Mesenchymal stem cell (in vitro differentiated cells and primary cell): ENCODE data around the gene IPP.
"Not testable (repeated sequence)": the region's sequence is repeated elsewhere in the genome, so short reads cannot be mapped to it uniquely, and the experiment has no call there.

Experiments
- DNase-seq: peaks from one replicate; pipeline ENCODE4 v3.0.0-alpha.2; 2013
- H2AFZ ChIP-seq: one replicate; pipeline ENCODE4 v1.6.1; 2013; ENCODE audit warnings: low read depth, mild to moderate bottlenecking, control low read depth, inconsistent platforms, low read length, moderate library complexity
- H2AK5ac ChIP-seq: 2 replicates; pipeline ENCODE4 v1.6.1; 2013; ENCODE audit warnings: low read length, moderate library complexity, mild to moderate bottlenecking, inconsistent platforms; ENCODE audit not compliant: severe bottlenecking
- H2BK120ac ChIP-seq: one replicate; pipeline ENCODE4 v1.6.1; 2013; ENCODE audit warnings: low read depth, mild to moderate bottlenecking, inconsistent platforms, low read length, moderate library complexity
- H2BK12ac ChIP-seq, 2 experiments: one replicate each; pipeline ENCODE4 v1.6.1; 2013; ENCODE audit warnings: inconsistent platforms in 2 of 2, low read length in 2 of 2, mild to moderate bottlenecking in 2 of 2, moderate library complexity in 2 of 2, control low read depth in 1 of 2
- H2BK15ac ChIP-seq: one replicate; pipeline ENCODE4 v1.6.1; 2013; ENCODE audit warnings: mild to moderate bottlenecking, low read depth, inconsistent platforms; ENCODE audit not compliant: poor library complexity, severe bottlenecking
- H2BK5ac ChIP-seq: 2 replicates; pipeline ENCODE4 v1.6.1; 2013; ENCODE audit warnings: low read depth, mild to moderate bottlenecking, low read length, control low read depth, inconsistent platforms; ENCODE audit not compliant: poor library complexity, severe bottlenecking
- H3K14ac ChIP-seq, 2 experiments: one replicate each; pipeline ENCODE4 v1.6.1; 2013; ENCODE audit warnings: inconsistent platforms in 2 of 2, low read length in 2 of 2, control low read depth in 1 of 2, mild to moderate bottlenecking in 1 of 2, moderate library complexity in 1 of 2
- H3K18ac ChIP-seq, 2 experiments: one replicate each; pipeline ENCODE4 v1.6.1; 2013; ENCODE audit warnings: inconsistent platforms in 2 of 2, low read length in 2 of 2, control low read depth in 1 of 2, low read depth in 1 of 2, mild to moderate bottlenecking in 1 of 2
- H3K23ac ChIP-seq, 2 experiments: one replicate each; pipeline ENCODE4 v1.6.1; 2013; ENCODE audit warnings: inconsistent platforms in 2 of 2, low read length in 2 of 2, mild to moderate bottlenecking in 2 of 2, moderate library complexity in 2 of 2, control low read depth in 1 of 2
- H3K27ac ChIP-seq: 2 replicates; pipeline ENCODE4 v1.5.1; 2013; ENCODE audit warnings: mild to moderate bottlenecking, moderate library complexity, low read length, control low read depth, inconsistent platforms; ENCODE audit not compliant: poor library complexity, severe bottlenecking
- H3K27me3 ChIP-seq, 2 experiments: 2 replicates each; pipeline versions ENCODE4 v1.6.1 to v1.7.0; 2013; ENCODE audit warnings: low read length in 2 of 2, mild to moderate bottlenecking in 2 of 2, moderate library complexity in 2 of 2, control low read depth in 1 of 2, inconsistent platforms in 1 of 2; ENCODE audit not compliant: control insufficient read depth in 1 of 2, insufficient read depth in 1 of 2
- H3K36me3 ChIP-seq, 2 experiments: 2 replicates each; pipeline versions ENCODE4 v1.6.1 to v1.7.0; 2013; ENCODE audit warnings: low read length in 2 of 2, control low read depth in 1 of 2, inconsistent platforms in 1 of 2, low read depth in 1 of 2, mild to moderate bottlenecking in 1 of 2; ENCODE audit not compliant: insufficient read depth in 2 of 2, control insufficient read depth in 1 of 2
- H3K4ac ChIP-seq, 2 experiments: one replicate each; pipeline ENCODE4 v1.6.1; 2013; ENCODE audit warnings: inconsistent platforms in 2 of 2, low read length in 2 of 2, mild to moderate bottlenecking in 2 of 2, moderate library complexity in 2 of 2, control low read depth in 1 of 2, low read depth in 1 of 2
- H3K4me1 ChIP-seq: 2 replicates; pipeline ENCODE4 v1.6.1; 2013; ENCODE audit warnings: low read depth, low read length, control low read depth; ENCODE audit not compliant: control insufficient read depth, insufficient read depth
- H3K4me2 ChIP-seq: 2 replicates; pipeline ENCODE4 v1.6.1; 2013; ENCODE audit warnings: low read length, mild to moderate bottlenecking, inconsistent platforms; ENCODE audit not compliant: poor library complexity, severe bottlenecking
- H3K4me3 ChIP-seq, 2 experiments: 2 replicates each; pipeline versions ENCODE4 v1.5.1 to v1.7.0; 2013; ENCODE audit warnings: low read length in 2 of 2, mild to moderate bottlenecking in 2 of 2, control low read depth in 1 of 2, low read depth in 1 of 2; ENCODE audit not compliant: insufficient read depth in 1 of 2
- H3K79me1 ChIP-seq: replicated peaks from 2 replicates; pipeline ENCODE4 v1.6.1; 2013; ENCODE audit warnings: mild to moderate bottlenecking, control low read depth, low read length, inconsistent platforms; ENCODE audit not compliant: poor library complexity, severe bottlenecking
- H3K9ac ChIP-seq: 2 replicates; pipeline ENCODE4 v1.7.0; 2013; ENCODE audit warnings: mild to moderate bottlenecking, low read length, moderate library complexity
- H3K9me3 ChIP-seq: 2 replicates; pipeline ENCODE4 v1.7.0; 2013; ENCODE audit warnings: mild to moderate bottlenecking, low read length; ENCODE audit not compliant: control insufficient read depth
- H4K8ac ChIP-seq: one replicate; pipeline ENCODE4 v1.6.1; 2013; ENCODE audit warnings: inconsistent platforms, mild to moderate bottlenecking, low read length, moderate library complexity
- H4K91ac ChIP-seq: one replicate; pipeline ENCODE4 v1.6.1; 2013; ENCODE audit warnings: mild to moderate bottlenecking, low read length, inconsistent platforms
- whole genome bisulfite sequencing: methylation state at CpG from one replicate; pipeline ENCODE4 v1.1.7; 2013; ENCODE audit warnings: mixed read lengths; 5-methylcytosine and 5-hydroxymethylcytosine counted together

The IPP gene

GRCh38 chr1:45718289-45718688 lies 32.2 kb downstream of the IPP start:
- Histone ChIP-seq H2BK15ac (no peak overlapping the region), H3K4me2 (no peak overlapping the region), H4K91ac (peak overlapping the region; percentile 61), H2AK5ac (no peak overlapping the region), H3K18ac (no peak overlapping the region), H3K9me3 (no peaks in the 10 kb centered on the region), H3K4me1 (peaks cover 3% of the 10 kb centered on the region), H3K4ac (no peak overlapping the region), H4K8ac (no peak overlapping the region), H2BK12ac (no peak overlapping the region), H3K27ac (no peak overlapping the region), H2AFZ (no peak overlapping the region), H3K4me3 (no peak overlapping the region), H2BK120ac (no peak overlapping the region), H3K23ac (no peak overlapping the region), H2BK5ac (no peak overlapping the region), H3K14ac (no peak overlapping the region), H3K27me3 (no peaks in the 10 kb centered on the region), H3K79me1 (peaks cover 3% of the 10 kb centered on the region), H3K9ac (no peak overlapping the region), H3K36me3 (peaks cover 7 to 30% of the 10 kb centered on the region in 2 experiments)
- no peak for DNase-seq
- WGBS: no CpG with 5 or more reads among the region's 1 CpG

DNA sequence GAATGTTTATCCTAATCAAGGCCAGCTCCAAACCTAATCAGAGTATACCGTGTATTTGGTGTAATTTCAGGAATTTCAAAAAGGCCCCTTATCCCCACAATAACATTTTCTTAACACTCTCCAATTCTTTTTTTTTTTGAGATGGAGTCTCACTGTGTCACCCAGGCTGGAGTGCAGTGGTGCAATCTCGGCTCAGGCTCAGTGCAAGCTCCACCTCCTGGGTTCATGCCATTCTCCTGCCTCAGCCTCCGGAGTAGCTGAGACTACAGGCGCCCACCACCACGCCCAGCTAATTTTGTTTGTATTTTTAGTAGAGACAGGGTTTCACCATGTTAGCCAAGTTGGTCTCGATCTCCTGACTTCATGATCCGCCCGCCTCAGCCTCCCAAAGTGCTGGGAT lies 33.1 kb downstream of the IPP start:
- H3K4me1 ChIP-seq, H2BK15ac ChIP-seq, H3K9me3 ChIP-seq, H3K79me1 ChIP-seq, H4K8ac ChIP-seq, H3K4me3 ChIP-seq, H3K27me3 ChIP-seq, H3K23ac ChIP-seq, H4K91ac ChIP-seq, H3K4ac ChIP-seq, H3K27ac ChIP-seq, H2BK5ac ChIP-seq, H3K14ac ChIP-seq, H2AFZ ChIP-seq, H3K4me2 ChIP-seq, H2BK12ac ChIP-seq, H3K9ac ChIP-seq, H3K18ac ChIP-seq, H2AK5ac ChIP-seq, H2BK120ac ChIP-seq: not testable (repeated sequence)
- DNase-seq: peak; percentile 16
- WGBS: 75% methylated on average over 6 of the region's 8 CpGs
- H3K36me3 ChIP-seq: peaks cover 8 to 30% of the 10 kb centered on the region in 2 experiments

GRCh38 chr1:45716700-45717099 lies 33.8 kb downstream of the IPP start:
- H3K18ac ChIP-seq: no peak overlapping the region

DNA sequence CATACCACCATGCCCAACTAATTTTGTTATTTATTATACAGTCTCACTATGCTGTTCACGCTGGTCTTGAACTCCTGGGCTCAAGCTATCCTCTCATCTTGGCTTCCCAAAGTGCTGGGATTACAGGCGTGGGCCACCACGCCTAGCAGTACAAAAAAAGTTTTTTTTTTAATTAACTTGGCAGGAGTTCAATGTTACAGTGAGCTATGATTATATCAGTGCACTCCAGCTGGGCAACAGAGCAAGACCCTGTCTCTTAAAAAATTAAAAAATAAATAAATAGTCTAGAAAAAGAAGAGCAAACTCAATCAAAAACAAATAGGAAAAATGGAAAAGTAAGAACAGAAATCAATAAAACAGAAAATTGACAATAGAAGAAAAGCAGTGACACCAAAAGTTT lies 36.7 kb downstream of the IPP start:
- Histone ChIP-seq H3K27ac (no peak overlapping the region), H4K91ac (no peak overlapping the region), H3K14ac (no peak overlapping the region), H3K27me3 (no peaks in the 10 kb centered on the region), H2BK15ac (no peak overlapping the region), H3K4me2 (no peak overlapping the region), H3K23ac (no peak overlapping the region), H3K18ac (no peak overlapping the region), H3K9ac (no peak overlapping the region), H2AK5ac (no peak overlapping the region), H2BK120ac (no peak overlapping the region), H2BK12ac (no peak overlapping the region), H3K9me3 (peaks cover 3% of the 10 kb centered on the region), H3K36me3 (peaks cover 15 to 31% of the 10 kb centered on the region in 2 experiments), H3K4me3 (no peak overlapping the region), H4K8ac (no peak overlapping the region), H3K4me1 (peaks cover 3% of the 10 kb centered on the region), H3K79me1 (peaks cover 3% of the 10 kb centered on the region), H2AFZ (no peak overlapping the region), H3K4ac (no peak overlapping the region), H2BK5ac (no peak overlapping the region)
- WGBS: 98% methylated on average over 3 of the region's 3 CpGs
- DNase-seq: no peak

More at GRCh38 chr1:45716700-45717099, 33.8 kb downstream of the IPP start:
- Histone ChIP-seq H3K4me1 (peaks cover 3% of the 10 kb centered on the region), H3K4ac (no peak overlapping the region), H2AK5ac (no peak overlapping the region), H2AFZ (no peak overlapping the region), H2BK120ac (no peak overlapping the region), H3K79me1 (peaks cover 3% of the 10 kb centered on the region), H3K36me3 (peaks cover 11 to 35% of the 10 kb centered on the region in 2 experiments), H2BK15ac (no peak overlapping the region), H3K4me3 (no peak overlapping the region), H3K27ac (no peak overlapping the region), H4K91ac (no peak overlapping the region), H2BK5ac (no peak overlapping the region), H3K23ac (no peak overlapping the region), H3K9me3 (no peaks in the 10 kb centered on the region), H3K27me3 (no peaks in the 10 kb centered on the region), H2BK12ac (no peak overlapping the region), H4K8ac (no peak overlapping the region), H3K14ac (no peak overlapping the region), H3K4me2 (no peak overlapping the region), H3K9ac (no peak overlapping the region)
- no peak for DNase-seq
- WGBS: 93% methylated on average over 2 of the region's 3 CpGs
